HG02763 (cell line): ENCODE data around the gene CCL3.
A peak's percentile ranks its signal among the peaks of the same experiment; 100 is the strongest.
"Not testable (repeated sequence)": the region's sequence is repeated elsewhere in the genome, so short reads cannot be mapped to it uniquely, and the experiment has no call there.

Experiments used
- ATAC-seq: cut with Tn5 transposase; IDR thresholded peaks from one replicate; pipeline ENCODE4 v1.9.1; 2021; ENCODE audit warnings: mild to moderate bottlenecking, moderate library complexity; ENCODE audit not compliant: unreplicated experiment

Gene CCL3

DNA sequence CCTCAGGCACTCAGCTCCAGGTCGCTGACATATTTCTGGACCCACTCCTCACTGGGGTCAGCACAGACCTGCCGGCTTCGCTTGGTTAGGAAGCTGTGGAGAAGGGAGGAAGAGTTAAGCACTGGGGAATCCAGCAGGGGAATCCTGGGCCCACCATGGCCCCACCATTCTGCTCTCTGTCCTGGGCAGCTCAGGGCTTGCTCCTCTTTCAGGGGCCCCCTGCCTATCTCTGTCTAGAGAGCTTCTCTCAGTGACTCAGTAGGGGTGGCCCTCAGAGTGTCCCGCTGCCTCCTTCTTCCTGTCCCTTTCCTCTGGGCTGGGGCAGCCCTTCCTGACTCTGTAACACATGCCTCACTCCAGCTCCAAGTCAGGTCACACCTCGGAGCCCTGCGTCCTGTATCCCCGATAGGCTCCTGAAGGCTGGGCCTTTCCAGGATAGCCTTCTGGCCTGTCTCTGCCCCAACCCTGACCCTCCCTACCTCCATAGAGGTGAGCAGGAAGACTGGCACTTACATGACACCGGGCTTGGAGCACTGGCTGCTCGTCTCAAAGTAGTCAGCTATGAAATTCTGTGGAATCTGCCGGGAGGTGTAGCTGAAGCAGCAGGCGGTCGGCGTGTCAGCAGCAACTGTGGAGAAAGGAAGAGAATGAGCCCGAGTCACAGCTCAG lies 1.1 kb downstream of the CCL3 start:
- ATAC-seq, result no peak

DNA sequence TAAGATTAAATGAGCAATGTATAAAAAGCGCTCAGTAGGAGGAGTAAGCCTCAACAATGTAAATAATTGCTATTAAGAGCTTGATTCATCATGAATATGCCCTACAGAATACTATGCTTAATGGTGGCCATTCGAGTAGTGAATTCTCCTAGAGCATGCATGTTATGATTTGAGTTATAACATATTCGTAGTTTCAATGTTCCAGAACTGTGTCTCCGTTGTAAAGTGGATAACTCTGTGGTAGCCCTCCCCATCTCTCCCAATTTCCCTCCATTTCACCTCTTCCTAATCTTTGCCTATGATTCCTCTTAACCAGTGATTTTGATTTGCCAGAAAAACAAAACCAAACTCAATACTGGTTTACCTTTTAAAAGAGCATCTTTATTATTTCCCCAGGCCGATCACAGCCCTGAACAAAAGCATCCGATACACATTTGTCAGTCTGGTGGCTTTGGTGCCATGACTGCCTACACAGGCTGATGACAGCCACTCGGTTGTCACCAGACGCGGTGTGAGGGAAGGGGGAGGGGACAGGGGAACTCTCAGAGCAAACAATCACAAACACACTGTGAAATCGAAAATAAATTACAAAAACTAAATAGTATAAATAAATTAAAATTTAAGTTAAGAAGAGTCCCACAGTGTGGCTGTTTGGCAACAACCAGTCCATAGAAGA lies 1.9 kb downstream of the CCL3 start:
- not testable (repeated sequence) for ATAC-seq

DNA sequence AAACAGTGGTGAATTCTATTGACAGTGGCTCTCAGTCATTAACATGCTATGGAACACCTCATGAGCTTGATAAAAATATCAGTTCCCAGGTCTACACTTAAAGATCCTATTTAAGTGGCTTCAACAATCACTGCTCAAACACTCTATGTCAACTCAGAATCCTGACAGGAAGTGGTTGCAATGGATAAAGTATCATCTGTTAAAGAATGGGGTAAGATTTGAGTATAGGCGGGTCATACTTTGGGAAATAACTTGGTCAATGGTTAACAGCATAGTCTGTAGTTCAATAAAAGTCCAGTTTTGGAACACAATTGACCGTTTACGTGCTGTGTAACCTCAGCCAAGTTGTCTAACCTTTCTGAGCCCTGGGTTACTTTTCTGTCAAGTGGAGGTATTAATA lies 2.5 kb downstream of the CCL3 start:
- not testable (repeated sequence) for ATAC-seq

DNA sequence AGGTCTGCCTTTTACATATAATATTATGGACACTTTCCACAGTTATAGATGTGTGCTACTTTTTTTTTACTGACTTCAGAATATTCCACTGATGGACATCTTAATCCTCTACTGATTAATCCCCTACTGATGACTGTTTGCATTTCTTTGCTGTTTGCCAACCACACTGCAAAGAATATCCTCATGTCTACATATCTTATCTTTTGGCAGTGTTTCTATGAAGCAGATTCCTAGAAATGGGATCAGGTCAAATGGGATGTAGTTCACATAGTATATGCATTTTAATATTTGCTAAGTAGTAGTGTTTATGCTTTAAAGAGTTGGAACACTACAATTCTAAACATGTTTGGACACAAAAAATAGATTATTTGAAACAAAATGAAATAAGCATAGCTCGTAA lies 3.2 kb downstream of the CCL3 start:
- no peak for ATAC-seq

DNA sequence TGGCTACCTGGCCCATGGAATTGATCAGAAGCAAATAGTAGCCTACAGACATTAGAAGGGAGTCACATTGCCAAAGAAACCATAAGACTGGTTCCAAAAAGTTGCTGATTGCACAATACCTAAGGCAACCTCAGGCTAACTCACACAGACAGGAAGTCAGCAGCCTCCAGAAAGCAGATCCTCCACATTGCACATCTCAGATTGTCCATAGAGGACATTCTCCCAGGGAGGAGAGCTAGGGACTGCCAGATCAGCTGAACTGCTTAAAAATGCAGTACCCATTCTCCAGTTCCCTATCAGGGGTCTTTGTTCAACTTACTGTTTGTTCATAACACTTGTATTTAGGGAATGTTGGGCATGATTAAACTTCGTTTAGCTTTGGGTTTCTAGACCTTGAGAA lies 4.2 kb downstream of the CCL3 start:
- ATAC-seq, result no peak

DNA sequence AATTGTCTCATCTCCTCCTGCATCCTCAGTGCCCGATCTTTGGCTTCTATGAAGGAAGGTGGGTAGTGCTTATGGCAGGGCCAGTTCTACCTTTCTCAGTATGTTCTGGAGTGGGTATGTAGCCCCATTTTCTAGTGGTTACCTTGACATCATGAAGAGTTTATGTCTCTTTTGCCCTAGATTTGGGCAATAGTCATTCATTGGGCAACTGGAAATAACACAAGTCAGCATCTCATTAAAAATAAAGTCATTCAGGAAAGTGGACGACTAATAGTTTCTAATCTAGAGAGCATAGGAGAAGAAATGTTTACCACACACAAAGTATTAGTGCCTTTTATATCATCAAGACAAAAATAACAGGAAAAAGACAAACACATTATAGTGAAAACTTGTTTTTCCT lies 6.3 kb downstream of the CCL3 start:
- ATAC-seq, result not testable (repeated sequence)

DNA sequence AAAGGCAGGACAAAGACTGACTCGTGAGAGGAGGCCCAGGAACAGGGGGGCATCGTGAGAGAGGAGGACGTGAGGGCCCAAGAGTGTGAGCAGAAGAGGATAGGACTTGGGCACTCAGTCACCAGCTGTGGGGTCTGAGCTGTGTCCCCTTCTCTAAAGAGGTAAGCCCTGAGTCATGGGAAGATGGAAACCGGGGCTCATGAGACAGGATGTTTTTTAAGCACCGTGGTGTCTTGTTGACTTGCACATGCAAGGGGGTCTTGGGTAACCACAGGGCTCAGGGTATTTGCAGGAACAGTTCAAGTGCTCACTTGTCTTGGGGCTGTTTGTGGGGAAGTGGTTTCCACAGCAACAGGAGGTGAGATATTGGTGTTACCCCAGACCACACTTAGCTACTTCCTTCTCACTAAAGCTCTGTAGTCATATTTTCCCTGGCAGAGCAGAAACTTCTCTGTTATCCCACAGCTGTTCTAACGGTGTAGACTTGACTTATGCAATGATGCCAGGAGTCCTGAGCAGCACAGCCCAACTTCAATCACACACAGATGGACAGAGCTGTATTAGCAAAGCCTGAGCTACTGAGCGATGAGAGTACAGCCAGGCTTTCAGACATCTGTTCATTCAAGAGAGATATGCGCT lies 7.3 kb downstream of the CCL3 start:
- peak; percentile 40 for ATAC-seq

DNA sequence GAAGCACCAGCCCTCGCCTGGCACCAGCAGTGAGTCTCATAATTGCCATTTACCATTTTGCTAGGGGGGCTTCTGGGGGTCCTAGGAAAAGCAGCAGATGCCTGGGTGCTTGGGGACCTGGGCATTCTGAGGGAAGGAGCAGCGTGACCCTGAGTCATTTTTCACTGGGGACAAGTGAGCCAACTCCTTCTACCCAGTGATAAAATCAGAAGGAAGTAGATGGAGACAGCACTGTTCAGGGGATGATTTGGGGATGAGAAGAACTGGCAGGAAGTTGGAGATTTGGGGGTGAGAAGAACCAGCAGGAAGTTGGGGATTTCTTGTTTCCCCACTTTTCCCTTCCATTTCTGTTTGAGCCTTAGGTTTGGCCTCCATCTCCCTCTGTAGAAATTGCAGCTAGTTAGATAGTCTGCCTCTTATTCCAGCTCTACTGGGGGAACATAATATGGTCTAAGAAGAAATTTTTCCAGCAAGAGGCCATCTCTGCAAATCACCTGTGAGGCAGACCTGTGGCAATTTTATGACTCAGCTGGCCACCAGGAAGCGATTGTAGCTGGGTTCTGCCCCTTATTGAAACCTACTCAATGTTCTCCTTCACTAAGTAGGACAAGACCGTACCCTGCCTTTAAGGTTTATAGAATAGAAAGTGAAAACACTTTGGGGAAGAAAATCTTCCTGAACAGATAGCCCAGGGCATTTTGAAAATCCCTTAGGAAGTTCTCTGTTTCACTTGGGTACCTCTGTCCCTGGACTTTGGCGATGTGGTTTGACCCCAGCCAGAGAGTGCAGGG lies 8.1 kb downstream of the CCL3 start:
- ATAC-seq, result peak; percentile 26

DNA sequence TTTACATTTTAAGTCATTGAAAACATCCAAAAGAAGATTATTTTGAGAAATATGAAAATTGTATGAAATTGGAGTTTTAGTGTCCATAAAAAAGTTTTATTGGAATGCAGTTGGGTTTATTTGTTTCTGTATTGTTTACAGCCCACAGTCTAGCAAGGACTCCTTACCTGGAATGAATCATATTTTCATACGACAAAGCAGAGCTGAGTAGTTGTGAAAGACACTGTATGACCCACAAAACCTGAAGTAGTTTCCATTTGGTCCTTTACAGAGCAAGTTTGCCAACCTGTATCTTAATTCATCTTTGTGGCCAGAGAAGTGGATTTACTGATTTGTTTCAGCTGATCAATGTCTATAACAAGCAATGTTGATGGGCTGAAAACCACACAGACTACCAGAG lies 15.6 kb downstream of the CCL3 start:
- no peak for ATAC-seq

DNA sequence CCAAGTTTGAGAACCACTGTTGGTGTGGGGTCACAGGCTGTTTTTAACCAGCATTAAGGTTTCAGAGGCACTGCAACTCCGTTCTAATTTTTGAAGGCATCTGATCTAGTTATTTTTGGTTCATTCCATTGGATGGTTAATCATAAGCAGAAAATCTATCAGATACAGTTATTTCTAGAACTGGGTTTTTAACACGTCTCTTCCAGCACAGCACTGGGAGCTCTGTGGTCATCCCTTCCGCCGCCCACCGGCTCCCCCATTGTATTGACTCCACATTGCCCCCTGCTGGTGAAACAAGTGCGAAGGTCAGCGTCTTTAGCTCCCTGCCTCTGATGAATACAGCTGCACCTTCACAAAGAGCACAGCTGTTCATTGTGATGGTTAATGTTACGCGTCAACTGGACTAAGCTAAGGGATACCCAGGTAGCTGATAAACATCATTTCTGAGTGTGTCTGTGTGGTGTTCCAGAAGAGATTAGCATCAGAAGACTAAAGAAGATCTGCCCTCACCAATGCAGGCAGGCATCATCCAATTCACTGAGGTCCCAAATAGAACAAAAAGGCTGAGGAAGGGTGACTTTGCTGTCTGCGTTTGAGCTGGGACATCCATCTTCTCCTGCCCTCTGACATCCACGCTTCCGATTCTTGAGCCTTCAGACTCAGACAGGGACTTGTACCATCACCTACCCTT lies 17.4 kb downstream of the CCL3 start:
- peak; percentile 61 for ATAC-seq

DNA sequence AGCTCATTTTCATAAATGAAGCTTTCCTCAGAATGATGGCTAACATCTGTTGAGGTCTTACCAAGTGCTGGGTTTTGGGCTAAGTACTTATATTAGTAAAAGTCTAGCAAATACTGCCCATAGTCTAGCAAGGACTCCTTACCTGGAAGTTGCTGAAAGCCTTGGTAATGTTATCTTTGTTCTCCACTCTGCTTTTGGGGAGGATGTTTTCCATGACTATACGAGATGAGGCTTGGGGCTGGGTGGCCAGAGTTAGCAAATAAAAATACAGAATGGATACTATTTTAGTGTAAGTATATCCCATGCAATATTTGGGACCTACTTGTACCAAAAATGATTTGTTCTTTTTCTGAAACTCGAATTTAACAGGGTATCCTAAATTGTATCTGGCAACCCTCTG lies 18.2 kb downstream of the CCL3 start:
- ATAC-seq, result no peak

DNA sequence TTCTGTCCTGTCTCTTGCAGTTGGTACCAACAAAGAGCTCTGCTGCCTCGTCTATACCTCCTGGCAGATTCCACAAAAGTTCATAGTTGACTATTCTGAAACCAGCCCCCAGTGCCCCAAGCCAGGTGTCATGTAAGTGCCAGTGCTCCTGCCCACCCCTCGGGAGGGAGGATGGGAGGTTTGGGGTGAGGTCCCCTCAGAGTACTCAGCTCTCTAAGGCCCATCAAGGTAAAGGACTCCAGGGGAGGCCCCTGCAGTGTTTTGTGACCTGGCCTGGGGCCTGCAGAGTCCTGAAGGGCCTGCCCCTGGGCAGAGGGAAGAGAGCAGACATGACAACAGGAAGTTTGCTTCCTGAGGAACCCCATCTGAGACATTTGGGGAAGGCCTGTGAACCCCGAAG lies 19.5 kb downstream of the CCL3 start:
- no peak for ATAC-seq

DNA sequence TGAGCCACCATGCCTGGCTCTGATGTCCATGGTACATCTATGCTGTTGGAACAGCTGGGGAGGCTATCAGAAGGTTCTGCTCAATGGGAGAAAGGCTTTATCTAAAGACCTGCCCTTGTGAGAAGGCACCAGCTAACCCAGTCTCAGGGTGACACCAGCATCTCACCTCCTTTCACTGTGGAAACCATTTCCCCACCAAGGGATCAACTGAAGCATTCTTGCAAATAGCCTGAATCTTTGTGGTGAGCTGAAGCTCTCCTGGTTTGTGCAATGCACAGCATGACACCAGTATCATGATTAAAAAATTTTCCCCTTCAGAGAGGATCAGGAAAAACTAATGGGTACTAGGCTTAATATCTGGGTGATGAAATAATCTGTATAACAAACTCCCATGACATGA lies 20.8 kb downstream of the CCL3 start:
- no peak for ATAC-seq

DNA sequence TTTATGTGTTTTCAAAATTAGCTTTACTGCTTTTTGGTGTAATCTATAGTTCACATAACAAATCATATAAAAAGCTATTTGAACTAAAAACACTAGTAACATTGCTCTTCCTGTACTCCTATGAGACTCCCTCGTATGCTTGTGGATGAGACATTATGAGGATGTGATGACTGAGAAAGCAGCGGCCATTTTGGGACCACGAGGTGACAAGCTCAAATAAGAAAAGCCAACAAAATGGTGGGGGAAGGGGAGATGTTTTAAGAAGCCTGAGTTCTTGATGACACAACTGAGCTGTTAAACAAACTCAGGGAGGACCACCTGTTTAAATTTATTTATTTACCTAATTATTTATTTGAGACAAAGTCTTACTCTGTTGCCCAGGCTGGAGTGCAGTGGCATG lies 21.4 kb downstream of the CCL3 start:
- ATAC-seq, result no peak

DNA sequence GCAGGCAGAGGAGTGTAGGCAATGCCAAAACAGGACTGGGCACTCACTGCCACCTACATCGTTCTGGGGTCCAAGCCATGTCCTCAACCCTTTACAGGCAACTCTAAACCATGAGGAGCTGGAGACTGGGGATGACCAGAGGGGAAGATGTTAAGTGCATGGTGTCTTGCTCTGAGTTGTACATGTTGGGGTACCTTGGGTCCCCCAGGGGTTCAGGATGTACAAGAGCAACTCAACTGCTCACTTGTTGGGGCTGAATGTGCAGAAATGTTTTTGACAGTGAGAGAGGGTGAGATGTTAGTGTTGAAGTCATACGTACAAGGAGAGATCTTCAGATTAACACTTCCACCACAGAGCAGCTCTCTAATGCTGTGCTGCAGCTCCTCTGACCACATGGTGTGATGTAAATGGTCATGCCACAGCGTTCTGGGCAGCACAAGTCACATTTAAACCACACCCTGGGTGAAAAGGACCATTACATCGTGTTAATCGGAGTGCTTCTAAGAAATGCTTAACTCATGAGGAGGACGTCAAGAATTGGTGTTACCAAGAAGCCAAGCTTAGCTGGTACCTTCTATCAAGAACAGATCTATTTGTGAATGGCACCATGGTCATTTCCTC lies 23.5 kb downstream of the CCL3 start:
- ATAC-seq, result no peak

DNA sequence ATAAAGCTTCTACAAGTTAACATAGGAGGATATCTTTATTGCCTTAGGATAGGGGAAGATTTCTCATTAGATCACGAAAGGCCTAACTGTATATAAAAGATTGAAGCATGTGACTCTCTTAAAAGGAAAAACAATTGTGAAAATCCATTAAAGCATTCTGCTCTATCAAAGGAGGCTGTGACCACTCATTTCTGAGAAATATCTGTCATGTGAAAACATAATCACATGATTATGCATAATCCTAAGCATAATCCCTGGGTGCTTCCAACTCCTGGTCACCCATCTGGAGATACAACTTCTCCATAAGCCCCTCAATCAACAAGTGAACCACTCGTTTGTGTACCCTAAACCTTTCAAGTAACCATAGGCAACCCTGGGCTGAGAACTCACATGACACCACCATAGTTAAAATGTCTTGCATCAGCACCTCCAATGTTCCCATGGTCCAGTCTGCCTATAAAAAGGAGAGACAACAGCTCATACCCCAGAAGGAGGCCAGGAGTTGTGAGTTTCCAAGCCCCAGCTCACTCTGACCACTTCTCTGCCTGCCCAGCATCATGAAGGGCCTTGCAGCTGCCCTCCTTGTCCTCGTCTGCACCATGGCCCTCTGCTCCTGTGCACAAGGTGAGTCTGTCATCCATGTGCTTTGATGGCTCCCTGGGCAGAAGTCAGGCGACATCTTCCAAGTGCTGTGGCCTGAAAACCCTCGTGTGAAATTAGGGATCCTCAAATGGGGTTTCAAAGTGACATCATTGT lies 26.0 kb downstream of the CCL3 start, which contains the start of gene CCL18:
CCL18 (plus strand) TSS at position 487 of the 756 bp plus-strand sequence; CDS start at position 558, 71 bp downstream.
- no peak for ATAC-seq

DNA sequence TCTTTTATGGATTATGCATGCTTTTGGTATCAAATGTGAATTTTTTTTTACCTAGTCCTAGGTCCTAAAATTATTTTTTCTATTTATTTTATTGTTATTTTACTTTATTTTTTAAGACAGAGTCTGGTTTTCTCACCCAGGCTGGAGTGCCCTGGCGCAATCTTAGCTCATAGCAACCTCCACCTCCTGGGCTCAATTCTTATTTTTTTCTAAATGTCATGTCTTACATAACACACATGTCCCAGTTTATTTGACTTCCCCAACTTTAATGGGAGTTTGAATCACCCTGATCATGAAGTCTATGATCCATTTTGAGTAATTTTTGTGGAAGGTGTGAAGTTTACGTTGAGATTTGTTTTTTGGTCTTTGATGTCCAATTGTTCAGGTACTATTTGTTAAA lies 29.1 kb downstream of the CCL3 start:
- ATAC-seq, result no peak

DNA sequence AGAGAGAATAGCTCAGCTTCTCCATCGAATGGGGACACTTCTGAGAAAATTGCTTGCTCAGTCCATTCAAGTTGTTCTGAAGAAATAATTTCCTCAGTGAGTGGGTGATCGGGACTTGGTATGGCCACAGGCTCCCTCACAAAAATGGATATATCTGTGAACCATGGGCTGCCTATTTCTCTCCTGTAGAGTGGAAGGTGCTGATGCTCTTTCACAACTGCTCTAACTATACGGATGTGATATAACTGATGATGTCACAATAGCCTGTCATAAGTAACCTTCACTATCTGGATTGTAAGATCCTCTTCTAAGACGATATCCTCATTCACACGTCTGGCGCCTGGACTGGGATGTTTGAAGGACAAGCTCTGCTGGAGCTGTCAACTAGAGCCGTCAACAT lies 30.5 kb downstream of the CCL3 start:
- ATAC-seq, result no peak

DNA sequence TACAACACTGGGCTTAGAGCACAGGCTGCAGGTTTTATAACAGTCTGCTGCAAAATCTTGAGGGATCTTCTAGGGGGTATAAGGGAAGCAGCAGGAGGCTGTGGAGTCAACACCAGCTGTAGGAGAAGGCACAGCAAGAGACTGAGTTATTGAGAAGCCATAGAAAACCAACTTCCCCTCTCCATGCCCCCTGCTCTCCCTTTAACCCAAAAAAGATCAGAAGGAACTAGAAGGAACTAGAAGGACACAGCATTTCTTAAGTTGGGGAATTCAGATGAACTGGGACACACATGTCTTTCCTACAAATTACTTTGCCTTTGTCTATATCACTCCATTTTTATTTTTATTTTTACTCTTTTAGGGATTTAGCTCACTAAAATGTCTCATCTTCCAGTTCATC lies 32.0 kb downstream of the CCL3 start:
- ATAC-seq, result no peak
